IMR-90 (cell line): Measurements from ENCODE around the gene FARP1.

Experiments
- RFX5 ChIP-seq: IDR thresholded peaks from 2 replicates; pipeline ENCODE4 v1.8.0; 2012; ENCODE audit warnings: low read depth, mild to moderate bottlenecking, low read length, moderate library complexity
- TF ChIP-seq, protein P1 (sequence below): conservative IDR thresholded peaks from 2 replicates; pipeline ENCODE4 v1.5.1; 2012; ENCODE audit warnings: mild to moderate bottlenecking, low read depth, low read length, improper control_type of control experiment
- TF ChIP-seq, protein P2 (sequence below): fragments of 150-350 bp; IDR thresholded peaks from 2 replicates; pipeline ENCODE4 v1.6.1; 2016; ENCODE audit warnings: low read depth, mild to moderate bottlenecking, low read length, moderate library complexity, borderline replicate concordance

DNA sequence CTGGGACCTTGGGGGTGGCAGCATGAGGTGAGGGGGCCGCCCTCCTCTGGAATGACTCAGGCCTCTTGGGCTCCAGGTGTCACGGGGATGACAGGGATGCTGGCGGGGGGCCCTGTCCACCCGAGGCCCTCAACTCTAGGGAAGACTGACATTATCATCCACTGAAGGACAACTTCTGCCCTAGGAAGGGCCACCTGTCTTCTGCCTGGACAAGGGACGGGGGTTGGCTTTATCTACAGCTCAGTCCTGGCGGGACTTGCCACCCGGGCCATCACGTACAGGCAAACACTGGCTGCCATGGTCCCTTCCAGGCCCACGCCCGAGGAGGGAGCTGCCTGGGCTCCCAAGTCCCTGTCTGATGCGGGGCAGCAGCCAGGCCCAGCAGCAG, 303.3 kb downstream of the FARP1 start:
- TF ChIP-seq, protein P1, sequence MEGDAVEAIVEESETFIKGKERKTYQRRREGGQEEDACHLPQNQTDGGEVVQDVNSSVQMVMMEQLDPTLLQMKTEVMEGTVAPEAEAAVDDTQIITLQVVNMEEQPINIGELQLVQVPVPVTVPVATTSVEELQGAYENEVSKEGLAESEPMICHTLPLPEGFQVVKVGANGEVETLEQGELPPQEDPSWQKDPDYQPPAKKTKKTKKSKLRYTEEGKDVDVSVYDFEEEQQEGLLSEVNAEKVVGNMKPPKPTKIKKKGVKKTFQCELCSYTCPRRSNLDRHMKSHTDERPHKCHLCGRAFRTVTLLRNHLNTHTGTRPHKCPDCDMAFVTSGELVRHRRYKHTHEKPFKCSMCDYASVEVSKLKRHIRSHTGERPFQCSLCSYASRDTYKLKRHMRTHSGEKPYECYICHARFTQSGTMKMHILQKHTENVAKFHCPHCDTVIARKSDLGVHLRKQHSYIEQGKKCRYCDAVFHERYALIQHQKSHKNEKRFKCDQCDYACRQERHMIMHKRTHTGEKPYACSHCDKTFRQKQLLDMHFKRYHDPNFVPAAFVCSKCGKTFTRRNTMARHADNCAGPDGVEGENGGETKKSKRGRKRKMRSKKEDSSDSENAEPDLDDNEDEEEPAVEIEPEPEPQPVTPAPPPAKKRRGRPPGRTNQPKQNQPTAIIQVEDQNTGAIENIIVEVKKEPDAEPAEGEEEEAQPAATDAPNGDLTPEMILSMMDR, result no peak
- TF ChIP-seq RFX5, result no peak
- TF ChIP-seq, protein P2, sequence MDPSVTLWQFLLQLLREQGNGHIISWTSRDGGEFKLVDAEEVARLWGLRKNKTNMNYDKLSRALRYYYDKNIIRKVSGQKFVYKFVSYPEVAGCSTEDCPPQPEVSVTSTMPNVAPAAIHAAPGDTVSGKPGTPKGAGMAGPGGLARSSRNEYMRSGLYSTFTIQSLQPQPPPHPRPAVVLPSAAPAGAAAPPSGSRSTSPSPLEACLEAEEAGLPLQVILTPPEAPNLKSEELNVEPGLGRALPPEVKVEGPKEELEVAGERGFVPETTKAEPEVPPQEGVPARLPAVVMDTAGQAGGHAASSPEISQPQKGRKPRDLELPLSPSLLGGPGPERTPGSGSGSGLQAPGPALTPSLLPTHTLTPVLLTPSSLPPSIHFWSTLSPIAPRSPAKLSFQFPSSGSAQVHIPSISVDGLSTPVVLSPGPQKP, result no peak
